ENCODE data around the gene GAS7.

DNA sequence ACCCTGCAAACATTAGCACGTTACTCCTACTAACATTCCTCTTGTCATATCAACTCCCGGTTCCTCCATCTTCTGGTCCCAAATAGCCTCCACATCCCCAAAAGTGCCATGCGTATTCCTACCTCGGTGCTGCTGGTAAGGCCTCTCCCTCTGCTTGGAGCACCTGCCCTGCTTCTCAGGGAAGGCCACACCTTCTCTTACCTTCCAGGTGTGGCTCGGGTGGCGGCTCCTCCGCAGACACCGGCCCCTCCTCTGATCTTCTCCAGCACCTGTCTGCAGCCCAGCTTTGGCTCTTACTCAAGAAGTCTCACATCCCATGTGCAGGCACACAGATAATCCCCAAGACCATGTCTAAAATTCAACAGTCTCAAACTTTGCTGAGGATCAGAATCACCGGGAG is 92.3 kb downstream of the GAS7 start:
- TF ChIP-seq POLR2AphosphoS5 (IDR thresholded peaks at IDR 0.05; ENCODE audit: low read depth) = no peak
- TF ChIP-seq, protein P1, sequence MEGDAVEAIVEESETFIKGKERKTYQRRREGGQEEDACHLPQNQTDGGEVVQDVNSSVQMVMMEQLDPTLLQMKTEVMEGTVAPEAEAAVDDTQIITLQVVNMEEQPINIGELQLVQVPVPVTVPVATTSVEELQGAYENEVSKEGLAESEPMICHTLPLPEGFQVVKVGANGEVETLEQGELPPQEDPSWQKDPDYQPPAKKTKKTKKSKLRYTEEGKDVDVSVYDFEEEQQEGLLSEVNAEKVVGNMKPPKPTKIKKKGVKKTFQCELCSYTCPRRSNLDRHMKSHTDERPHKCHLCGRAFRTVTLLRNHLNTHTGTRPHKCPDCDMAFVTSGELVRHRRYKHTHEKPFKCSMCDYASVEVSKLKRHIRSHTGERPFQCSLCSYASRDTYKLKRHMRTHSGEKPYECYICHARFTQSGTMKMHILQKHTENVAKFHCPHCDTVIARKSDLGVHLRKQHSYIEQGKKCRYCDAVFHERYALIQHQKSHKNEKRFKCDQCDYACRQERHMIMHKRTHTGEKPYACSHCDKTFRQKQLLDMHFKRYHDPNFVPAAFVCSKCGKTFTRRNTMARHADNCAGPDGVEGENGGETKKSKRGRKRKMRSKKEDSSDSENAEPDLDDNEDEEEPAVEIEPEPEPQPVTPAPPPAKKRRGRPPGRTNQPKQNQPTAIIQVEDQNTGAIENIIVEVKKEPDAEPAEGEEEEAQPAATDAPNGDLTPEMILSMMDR (IDR thresholded peaks at IDR 0.05; ENCODE audit: insufficient read depth, low read length) = no peak
